ENCODE measurements around the gene TRRAP.

The TRRAP gene

DNA sequence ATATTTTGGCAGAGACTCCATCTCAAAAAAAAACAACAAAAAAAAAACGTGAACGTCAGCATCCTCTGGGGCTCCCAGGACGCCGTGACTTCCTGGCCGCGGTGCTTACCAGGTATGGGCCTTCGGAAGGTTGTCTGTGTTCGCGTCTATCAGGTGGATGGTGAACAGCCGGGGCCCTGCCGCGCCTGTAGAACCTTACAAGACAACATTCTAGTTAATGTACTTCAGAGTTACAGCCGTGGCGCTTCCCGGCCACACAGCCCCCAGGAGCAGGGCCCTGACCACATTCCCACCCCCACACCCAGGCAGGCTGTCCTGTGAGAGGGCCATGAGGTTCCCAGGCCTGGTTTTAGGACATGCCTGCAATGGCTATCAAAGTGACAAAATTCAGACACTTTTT lies 154.6 kb downstream of the TRRAP start:
- H3K79me2 ChIP-seq (ENCODE audit: low read length): no peaks in the 10 kb centered on the region
- no peak overlapping the region for H3K4me2 ChIP-seq (ENCODE audit: low read depth, low read length)
- H3K4me3 ChIP-seq (ENCODE audit: low read length): no peak overlapping the region
- H3K27me3 ChIP-seq (replicated peaks; ENCODE audit: insufficient read depth, low read length): no peaks in the 10 kb centered on the region
- TF ChIP-seq EZH2 (optimal IDR thresholded peaks at IDR 0.05; ENCODE audit: low read depth, low read length): no peak
- TF ChIP-seq, protein P1, sequence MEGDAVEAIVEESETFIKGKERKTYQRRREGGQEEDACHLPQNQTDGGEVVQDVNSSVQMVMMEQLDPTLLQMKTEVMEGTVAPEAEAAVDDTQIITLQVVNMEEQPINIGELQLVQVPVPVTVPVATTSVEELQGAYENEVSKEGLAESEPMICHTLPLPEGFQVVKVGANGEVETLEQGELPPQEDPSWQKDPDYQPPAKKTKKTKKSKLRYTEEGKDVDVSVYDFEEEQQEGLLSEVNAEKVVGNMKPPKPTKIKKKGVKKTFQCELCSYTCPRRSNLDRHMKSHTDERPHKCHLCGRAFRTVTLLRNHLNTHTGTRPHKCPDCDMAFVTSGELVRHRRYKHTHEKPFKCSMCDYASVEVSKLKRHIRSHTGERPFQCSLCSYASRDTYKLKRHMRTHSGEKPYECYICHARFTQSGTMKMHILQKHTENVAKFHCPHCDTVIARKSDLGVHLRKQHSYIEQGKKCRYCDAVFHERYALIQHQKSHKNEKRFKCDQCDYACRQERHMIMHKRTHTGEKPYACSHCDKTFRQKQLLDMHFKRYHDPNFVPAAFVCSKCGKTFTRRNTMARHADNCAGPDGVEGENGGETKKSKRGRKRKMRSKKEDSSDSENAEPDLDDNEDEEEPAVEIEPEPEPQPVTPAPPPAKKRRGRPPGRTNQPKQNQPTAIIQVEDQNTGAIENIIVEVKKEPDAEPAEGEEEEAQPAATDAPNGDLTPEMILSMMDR (IDR thresholded peaks at IDR 0.05; ENCODE audit: low read length): no peak
- TF ChIP-seq EZH2phosphoT487 (IDR thresholded peaks at IDR 0.05; ENCODE audit: low read length): no peak
- no peaks in the 10 kb centered on the region for H3K9me3 ChIP-seq (replicated peaks; ENCODE audit: insufficient read depth, low read length)
- H2AFZ ChIP-seq (ENCODE audit: low read length): no peak overlapping the region
- H3K9me2 ChIP-seq (replicated peaks; ENCODE audit: insufficient read depth, low read length): no peaks in the 10 kb centered on the region
- no peaks in the 10 kb centered on the region; the same call in 1 of the 2 replicates for H3K36me3 ChIP-seq (replicated peaks; ENCODE audit: insufficient read depth, low read length)
- H3K4me1 ChIP-seq (ENCODE audit: low read length): no peaks in the 10 kb centered on the region
- DNase-seq: no peak
- no peak overlapping the region for H3K27ac ChIP-seq (ENCODE audit: low read length)
- no peaks in the 10 kb centered on the region for H4K20me1 ChIP-seq (ENCODE audit: insufficient read depth, low read length)
- no peaks in the 10 kb centered on the region for H3F3A ChIP-seq (ENCODE audit: insufficient read depth, low read length)
- H3K9ac ChIP-seq (ENCODE audit: low read length): no peak overlapping the region

DNA sequence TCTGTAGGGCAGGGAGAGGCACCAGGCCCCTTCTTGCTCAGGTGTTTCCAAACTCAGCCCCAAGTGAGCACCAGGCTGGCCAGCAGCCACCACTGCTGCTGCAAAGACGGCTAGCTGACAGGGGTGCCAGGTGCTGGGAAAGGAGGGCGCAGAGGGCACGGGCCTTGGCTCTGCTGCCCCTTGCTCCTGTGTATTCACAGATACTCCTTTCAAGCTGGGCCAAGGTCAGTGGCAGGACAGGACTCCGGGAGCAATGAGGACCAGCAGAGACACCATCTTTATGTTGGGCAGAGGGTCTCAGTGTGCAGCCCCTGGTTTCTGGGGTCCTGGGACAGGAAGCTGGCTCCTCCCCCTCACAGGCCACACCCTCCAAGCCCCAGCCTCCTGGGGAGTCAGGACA lies 155.4 kb downstream of the TRRAP start:
- no peak for DNase-seq
- H3K27ac ChIP-seq (ENCODE audit: low read length): no peak overlapping the region

DNA sequence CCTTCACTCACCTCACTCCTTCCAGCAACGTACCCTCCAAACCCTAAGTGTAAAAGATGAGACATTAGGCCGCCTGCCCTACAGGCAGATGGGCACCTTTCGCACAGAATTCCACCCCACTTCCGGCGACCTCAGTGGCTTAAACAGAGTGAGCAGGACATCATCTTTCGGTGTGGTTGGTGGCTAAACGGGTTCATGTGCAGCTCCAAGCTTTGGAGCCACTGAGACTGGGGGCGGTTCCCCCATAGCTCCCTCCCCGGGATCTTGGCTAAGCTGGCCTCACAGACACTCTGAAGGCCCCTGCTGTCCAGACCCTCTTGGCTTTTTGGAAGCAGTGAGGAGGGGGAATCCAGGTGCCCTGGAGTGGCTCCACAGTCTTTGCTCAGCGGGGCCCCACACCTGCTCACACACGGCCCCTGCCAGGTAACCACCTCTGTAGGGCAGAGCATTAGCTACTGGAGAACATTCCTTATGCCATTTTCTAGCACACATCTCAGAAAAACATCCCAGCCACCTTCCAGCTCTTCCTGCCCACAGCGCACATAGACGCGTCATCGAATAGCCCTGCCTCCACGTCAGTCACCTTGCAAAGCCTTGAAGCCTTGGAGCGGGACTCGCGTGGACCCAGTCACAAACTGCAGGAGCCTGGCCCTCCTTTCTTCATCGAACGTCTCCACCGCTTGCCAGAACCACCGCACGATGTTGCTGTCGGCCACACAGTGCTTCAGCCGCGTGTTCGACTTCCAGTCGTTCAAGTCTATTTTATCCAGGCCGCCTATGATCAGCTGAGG lies 156.8 kb downstream of the TRRAP start:
- Histone ChIP-seq H4K20me1 (ENCODE audit: insufficient read depth, low read length) (no peaks in the 10 kb centered on the region), H2AFZ (ENCODE audit: low read length) (no peak overlapping the region), H3K4me2 (ENCODE audit: low read depth, low read length) (no peak overlapping the region), H3K4me1 (ENCODE audit: low read length) (no peaks in the 10 kb centered on the region), H3K79me2 (ENCODE audit: low read length) (no peaks in the 10 kb centered on the region), H3K27ac (ENCODE audit: low read length) (no peak overlapping the region), H3K9me3 (replicated peaks; ENCODE audit: insufficient read depth, low read length) (no peaks in the 10 kb centered on the region), H3K27me3 (replicated peaks; ENCODE audit: insufficient read depth, low read length) (no peaks in the 10 kb centered on the region), H3K9ac (ENCODE audit: low read length) (no peak overlapping the region), H3K9me2 (replicated peaks; ENCODE audit: insufficient read depth, low read length) (no peaks in the 10 kb centered on the region), H3K4me3 (ENCODE audit: low read length) (no peak overlapping the region), H3K36me3 (replicated peaks; ENCODE audit: insufficient read depth, low read length) (no peaks in the 10 kb centered on the region; the same call in none of the 2 replicates), H3F3A (ENCODE audit: insufficient read depth, low read length) (no peaks in the 10 kb centered on the region)
- TF ChIP-seq, protein P1 (IDR thresholded peaks at IDR 0.05; ENCODE audit: low read length): no peak
- TF ChIP-seq EZH2 (optimal IDR thresholded peaks at IDR 0.05; ENCODE audit: low read depth, low read length) (no peak), EZH2phosphoT487 (IDR thresholded peaks at IDR 0.05; ENCODE audit: low read length) (no peak)
- DNase-seq: no peak

More for the DNA sequence above, 155.4 kb downstream of the TRRAP start:
- no peaks in the 10 kb centered on the region for H3K9me3 ChIP-seq (replicated peaks; ENCODE audit: insufficient read depth, low read length)
- H3F3A ChIP-seq (ENCODE audit: insufficient read depth, low read length): no peaks in the 10 kb centered on the region
- H3K9me2 ChIP-seq (replicated peaks; ENCODE audit: insufficient read depth, low read length): no peaks in the 10 kb centered on the region
- H4K20me1 ChIP-seq (ENCODE audit: insufficient read depth, low read length): no peaks in the 10 kb centered on the region
- no peak overlapping the region for H3K4me3 ChIP-seq (ENCODE audit: low read length)
- H3K9ac ChIP-seq (ENCODE audit: low read length): no peak overlapping the region
- no peak overlapping the region for H2AFZ ChIP-seq (ENCODE audit: low read length)
- no peak for TF ChIP-seq EZH2 (optimal IDR thresholded peaks at IDR 0.05; ENCODE audit: low read depth, low read length)
- TF ChIP-seq, protein P1 (IDR thresholded peaks at IDR 0.05; ENCODE audit: low read length): no peak
- TF ChIP-seq EZH2phosphoT487 (IDR thresholded peaks at IDR 0.05; ENCODE audit: low read length): no peak
- H3K27me3 ChIP-seq (replicated peaks; ENCODE audit: insufficient read depth, low read length): no peaks in the 10 kb centered on the region
- H3K4me2 ChIP-seq (ENCODE audit: low read depth, low read length): no peak overlapping the region
- H3K4me1 ChIP-seq (ENCODE audit: low read length): no peaks in the 10 kb centered on the region
- no peaks in the 10 kb centered on the region for H3K79me2 ChIP-seq (ENCODE audit: low read length)
- no peaks in the 10 kb centered on the region; the same call in none of the 2 replicates for H3K36me3 ChIP-seq (replicated peaks; ENCODE audit: insufficient read depth, low read length)

All from MM.1S (cell line).